ENCODE results near the gene PAIP2B.
A peak's percentile ranks its signal among the peaks of the same experiment; 100 is the strongest.

The PAIP2B gene

GRCh38 chr2:71224935-71225334, 2.0 kb downstream of the PAIP2B start:
- CTCF ChIA-PET = interaction anchor here (0.8 to 4.7 kb wide), 12 partner anchors 11 to 285 kb away, joined by 3 to 20 read pairs (median 3); partner anchors contain the start of gene ZNF638
- POLR2A ChIA-PET = no interaction called here
- no peak for DNase-seq (ENCODE audit: extremely low spot score)
- TF ChIP-seq CTCF (IDR thresholded peaks at IDR 0.05; ENCODE audit: control extremely low read depth, extremely low read depth, low read depth, missing control alignments) = no peak

- TF ChIP-seq CTCF (IDR thresholded peaks at IDR 0.05; ENCODE audit: control extremely low read depth, extremely low read depth, low read depth, missing control alignments) = no peak
- POLR2A ChIA-PET = no interaction called here
- no peak for DNase-seq (ENCODE audit: extremely low spot score)
- CTCF ChIA-PET = interaction anchor here (0.9 to 4.7 kb wide), 14 partner anchors 11 to 286 kb away, joined by 3 to 20 read pairs (median 4); partner anchors contain the start of gene ZNF638
Observed at GRCh38 chr2:71224457-71224856, 2.4 kb downstream of the PAIP2B start.

- POLR2A ChIA-PET = no interaction called here
- TF ChIP-seq CTCF (IDR thresholded peaks at IDR 0.05; ENCODE audit: control extremely low read depth, extremely low read depth, low read depth, missing control alignments) = peak; percentile 68
- CTCF ChIA-PET = interaction anchor here (1.0 to 4.7 kb wide), 10 partner anchors 11 to 286 kb away, joined by 3 to 20 read pairs (median 7); partner anchors contain the start of gene ZNF638
- DNase-seq (ENCODE audit: extremely low spot score) = no peak
Observed at GRCh38 chr2:71223767-71224333, 3.1 kb downstream of the PAIP2B start.

- DNase-seq (ENCODE audit: extremely low spot score) = no peak
- CTCF ChIA-PET = interaction anchor here (1.0 to 1.6 kb wide), 3 partner anchors 8 to 111 kb away, joined by 3 to 5 read pairs (median 3); partner anchors contain the start of gene ZNF638
- TF ChIP-seq CTCF (IDR thresholded peaks at IDR 0.05; ENCODE audit: control extremely low read depth, extremely low read depth, low read depth, missing control alignments) = no peak
- POLR2A ChIA-PET = no interaction called here
Observed at GRCh38 chr2:71220743-71221142, 6.2 kb downstream of the PAIP2B start.

GRCh38 chr2:71216501-71216900, 10.4 kb downstream of the PAIP2B start:
- no peak for DNase-seq (ENCODE audit: extremely low spot score)
- no peak for TF ChIP-seq CTCF (IDR thresholded peaks at IDR 0.05; ENCODE audit: control extremely low read depth, extremely low read depth, low read depth, missing control alignments)
- ChIA-PET CTCF (interaction anchor here (0.9 to 1.5 kb wide), 2 partner anchors 14 to 62 kb away, joined by 3 to 4 read pairs; no protein-coding TSS in a partner anchor), POLR2A (no interaction called here)

- ChIA-PET POLR2A (no interaction called here), CTCF (interaction anchor here (1.5 kb wide), 1 partner anchor 13 kb away, joined by 4 read pairs; no protein-coding TSS in a partner anchor)
- DNase-seq (ENCODE audit: extremely low spot score) = no peak
- TF ChIP-seq CTCF (IDR thresholded peaks at IDR 0.05; ENCODE audit: control extremely low read depth, extremely low read depth, low read depth, missing control alignments) = no peak
Observed at GRCh38 chr2:71215447-71215846, 11.5 kb downstream of the PAIP2B start.
